ENCODE data around the gene EVA1B. TPM values are rescaled to one million over a fixed set of nuclear protein-coding genes. Genes with fewer than 3 reads are reported as not detected.

Gene EVA1B
- total RNA-seq, 1 donor from 2014 or later: 67.7 TPM

GRCh38 chr1:36320767-36321118 lies 2.7 kb downstream of the EVA1B start:
- no peak for DNase-seq (ENCODE audit: low spot score)

DNA sequence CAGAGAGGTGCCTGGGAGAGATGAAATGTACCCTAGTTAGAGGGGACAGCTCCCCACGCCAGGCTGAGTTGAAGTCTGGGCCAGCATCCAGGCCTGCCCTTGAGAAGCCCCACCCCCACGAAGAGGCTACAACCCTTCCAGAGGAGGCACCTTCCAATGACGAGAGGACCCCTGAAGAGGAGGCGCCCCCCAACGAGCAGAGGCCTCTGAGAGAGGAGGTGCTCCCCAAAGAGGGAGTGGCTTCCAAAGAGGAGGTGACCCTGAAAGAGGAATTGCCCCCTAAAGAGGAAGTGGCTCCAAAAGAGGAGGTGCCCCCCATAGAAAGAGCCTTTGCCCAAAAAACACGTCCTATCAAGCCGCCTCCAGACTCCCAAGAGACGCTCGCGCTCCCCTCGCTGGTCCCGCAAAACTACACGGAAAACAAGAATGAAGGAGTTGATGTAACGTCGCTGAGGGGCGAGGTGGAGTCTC lies 3.1 kb downstream of the EVA1B start:
- peak; percentile 44 for DNase-seq (ENCODE audit: low spot score)

- no peak for DNase-seq (ENCODE audit: low spot score)
Observed at GRCh38 chr1:36309397-36309796, 14.0 kb downstream of the EVA1B start.

DNA sequence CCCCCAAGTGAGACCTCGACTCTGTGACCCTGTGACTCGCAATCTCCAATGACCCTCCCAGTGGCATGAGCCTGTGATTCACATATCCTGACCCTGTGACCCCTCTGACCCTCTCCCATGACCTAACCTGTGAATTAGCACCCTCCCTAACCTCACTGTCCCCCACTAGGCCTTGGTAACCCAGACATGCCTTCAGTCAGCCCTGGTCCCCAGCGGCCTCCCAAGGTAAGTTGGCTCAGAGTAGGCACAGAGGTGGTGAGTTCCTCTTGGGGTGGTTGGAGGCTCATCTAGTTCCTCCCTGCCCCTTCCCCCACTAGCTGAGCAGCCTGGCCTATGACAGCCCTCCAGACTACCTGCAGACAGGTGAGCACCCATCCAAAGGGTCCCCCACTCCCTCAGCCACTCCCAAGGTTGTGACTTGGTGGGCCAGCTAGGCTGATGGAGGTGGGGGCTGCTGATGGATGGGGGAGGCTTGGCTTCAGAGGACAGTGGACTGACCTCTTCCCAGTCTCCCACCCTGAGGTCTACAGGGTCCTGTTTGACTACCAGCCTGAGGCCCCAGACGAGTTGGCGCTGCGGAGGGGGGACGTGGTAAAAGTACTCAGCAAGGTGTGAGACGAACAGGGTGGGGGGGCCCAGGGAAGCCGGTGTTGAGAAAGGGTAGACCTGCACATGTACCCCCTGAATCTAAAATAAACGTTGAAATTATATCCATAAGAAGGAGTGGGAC lies 15.7 kb downstream of the EVA1B start:
- no peak for DNase-seq (ENCODE audit: low spot score)

- peak; percentile 97 for DNase-seq (ENCODE audit: low spot score)
Observed at GRCh38 chr1:36306902-36307456, 16.5 kb downstream of the EVA1B start.

- DNase-seq (ENCODE audit: low spot score): peak; percentile 57
Observed at GRCh38 chr1:36306210-36306901, 17.1 kb downstream of the EVA1B start, which contains the start of gene SH3D21. SH3D21 (plus strand) TSS chr1:36306368; CDS start chr1:36306421, 53 bp downstream.

DNA sequence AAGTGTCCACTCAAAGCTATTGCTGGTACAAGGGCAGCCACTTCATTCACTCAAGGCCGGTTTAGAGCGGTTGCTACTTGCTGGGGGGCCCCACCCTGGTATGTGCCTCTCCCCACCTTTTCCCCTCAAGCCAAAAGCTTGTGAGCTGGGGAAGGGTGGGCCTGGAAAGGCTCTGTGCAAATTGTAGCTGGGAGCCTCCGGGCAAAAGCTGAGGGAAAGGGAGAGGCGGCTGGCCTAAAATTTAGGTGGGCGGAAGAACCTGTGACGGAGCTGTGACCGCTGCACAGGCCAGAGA lies 17.6 kb downstream of the EVA1B start:
- peak; percentile 69 for DNase-seq (ENCODE audit: low spot score)

DNA sequence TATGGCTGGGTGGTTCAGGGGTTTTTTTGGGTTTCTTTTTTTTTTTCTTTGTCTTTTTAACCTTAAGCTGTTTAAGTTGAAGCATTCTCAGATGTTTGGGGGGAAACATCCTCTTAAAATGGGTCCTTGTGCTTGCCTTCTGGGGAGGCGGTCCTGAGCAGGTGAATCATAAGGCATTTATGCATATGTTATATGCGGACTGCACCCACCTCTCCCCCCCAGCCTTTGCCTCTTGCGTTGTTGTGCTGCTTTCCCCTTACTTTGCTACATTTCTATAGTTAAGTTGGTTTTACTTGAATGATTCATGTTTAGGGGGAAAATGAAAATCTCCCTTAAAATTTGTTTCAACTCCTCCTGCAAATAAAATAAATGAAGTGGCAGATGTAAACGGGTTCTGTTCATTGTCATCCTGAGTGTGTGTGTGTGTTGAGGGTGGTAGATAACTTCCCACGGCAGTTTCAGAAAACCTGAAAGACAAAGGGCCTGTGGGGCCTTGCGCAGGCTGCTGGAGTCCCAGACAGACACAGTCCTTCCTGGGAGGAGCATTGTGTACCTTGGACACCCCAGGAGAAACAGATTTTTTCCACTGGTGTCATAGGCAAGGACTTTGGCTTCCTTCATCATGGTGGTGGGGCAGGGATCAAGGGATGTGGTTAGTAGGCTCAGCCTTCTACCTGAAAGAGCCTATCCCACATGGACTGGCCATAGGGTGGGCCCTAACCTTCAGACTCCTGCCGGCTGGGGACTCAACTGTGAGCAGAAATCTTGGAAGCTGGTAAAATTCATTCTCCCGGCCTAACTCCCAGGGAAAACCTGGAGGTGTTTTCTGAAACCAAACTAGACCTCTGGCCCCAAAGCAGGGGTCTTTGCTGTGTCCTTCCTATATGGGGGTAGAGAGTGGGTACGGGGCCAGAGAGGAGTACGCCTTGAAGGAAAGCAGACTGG lies 18.2 kb downstream of the EVA1B start:
- DNase-seq (ENCODE audit: low spot score): peak; percentile 56

GRCh38 chr1:36304521-36304920 lies 18.9 kb downstream of the EVA1B start:
- DNase-seq (ENCODE audit: low spot score): no peak

DNA sequence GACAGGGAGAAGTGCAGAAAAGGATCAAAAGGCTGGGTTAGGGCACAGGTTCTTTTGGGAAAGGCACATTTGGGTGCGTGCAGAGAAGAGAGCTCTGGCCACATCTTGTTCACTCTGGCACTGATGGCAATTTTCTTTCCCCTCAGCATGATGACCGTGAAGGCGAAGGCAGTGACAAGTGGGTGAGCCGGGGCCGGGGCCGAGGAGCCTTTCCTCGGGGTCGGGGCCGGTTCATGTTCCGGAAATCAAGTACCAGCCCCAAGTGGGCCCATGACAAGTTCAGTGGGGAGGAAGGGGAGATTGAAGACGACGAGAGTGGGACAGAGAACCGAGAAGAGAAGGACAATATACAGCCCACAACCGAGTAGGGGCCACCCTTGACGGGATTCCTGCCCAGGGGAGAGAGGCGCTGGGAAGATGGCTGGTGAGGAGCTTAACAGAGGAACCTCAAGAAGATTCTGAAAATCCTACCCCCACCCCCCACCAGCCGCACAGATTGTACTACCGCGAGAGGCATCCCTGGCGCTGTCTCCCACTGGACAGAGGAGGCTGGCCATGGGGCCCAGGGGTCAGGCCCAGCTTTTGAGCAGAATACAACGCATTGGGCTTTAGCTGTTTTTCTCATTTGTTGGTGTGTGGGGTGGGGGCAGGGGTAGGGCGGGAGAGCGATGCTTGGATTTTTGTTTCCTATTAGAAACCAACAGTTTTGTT lies 19.6 kb downstream of the EVA1B start:
- no peak for DNase-seq (ENCODE audit: low spot score)

- DNase-seq (ENCODE audit: low spot score): no peak
Observed at GRCh38 chr1:36303244-36303643, 20.2 kb downstream of the EVA1B start.

GRCh38 chr1:36301220-36301619 lies 22.2 kb downstream of the EVA1B start:
- no peak for DNase-seq (ENCODE audit: low spot score)

- DNase-seq (ENCODE audit: low spot score): no peak
Observed at GRCh38 chr1:36300526-36300925, 22.9 kb downstream of the EVA1B start.

GRCh38 chr1:36298640-36299039 lies 24.8 kb downstream of the EVA1B start:
- no peak for DNase-seq (ENCODE audit: low spot score)

GRCh38 chr1:36297062-36297461 lies 26.4 kb downstream of the EVA1B start:
- DNase-seq (ENCODE audit: low spot score): no peak

DNA sequence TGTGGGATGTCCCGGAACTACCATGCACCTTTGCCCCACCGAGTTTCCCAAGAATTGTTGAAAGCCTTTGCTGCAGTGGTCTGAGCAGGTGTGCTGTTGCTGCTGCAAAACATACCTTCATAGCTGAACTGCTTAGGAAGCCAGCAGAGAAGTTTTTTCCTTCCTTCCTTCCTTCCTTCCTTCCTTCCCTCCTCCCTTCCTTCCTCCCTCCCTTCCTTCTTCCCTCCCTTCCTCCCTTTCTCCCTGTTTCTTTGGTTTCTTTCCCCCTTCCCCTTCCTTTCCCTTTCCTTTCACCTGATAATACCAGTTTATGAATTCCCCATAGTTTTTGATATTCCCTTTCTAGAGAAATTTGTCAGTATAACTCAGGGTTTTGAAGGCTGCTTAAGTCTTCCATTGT lies 28.1 kb downstream of the EVA1B start:
- no peak for DNase-seq (ENCODE audit: low spot score)

DNA sequence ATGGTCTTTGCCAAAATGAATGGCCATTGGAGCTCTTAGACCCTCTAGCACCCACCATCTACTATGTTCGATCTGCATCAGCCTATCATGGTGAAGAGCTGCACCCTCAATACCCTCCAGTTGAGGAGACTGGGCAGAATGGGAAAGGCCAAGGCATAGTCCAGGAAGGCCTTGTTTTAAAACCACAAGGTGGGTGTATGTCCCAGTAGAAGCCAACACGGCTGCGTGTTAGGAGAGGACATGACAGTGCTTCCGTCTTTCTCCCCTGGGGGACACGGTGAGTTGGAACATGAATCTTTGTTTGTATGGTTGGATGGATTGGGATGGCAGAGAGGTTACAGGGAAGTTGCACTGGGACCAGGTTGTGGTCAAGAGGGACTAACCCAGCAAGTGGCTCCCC lies 35.9 kb downstream of the EVA1B start:
- DNase-seq (ENCODE audit: low spot score): no peak

DNA sequence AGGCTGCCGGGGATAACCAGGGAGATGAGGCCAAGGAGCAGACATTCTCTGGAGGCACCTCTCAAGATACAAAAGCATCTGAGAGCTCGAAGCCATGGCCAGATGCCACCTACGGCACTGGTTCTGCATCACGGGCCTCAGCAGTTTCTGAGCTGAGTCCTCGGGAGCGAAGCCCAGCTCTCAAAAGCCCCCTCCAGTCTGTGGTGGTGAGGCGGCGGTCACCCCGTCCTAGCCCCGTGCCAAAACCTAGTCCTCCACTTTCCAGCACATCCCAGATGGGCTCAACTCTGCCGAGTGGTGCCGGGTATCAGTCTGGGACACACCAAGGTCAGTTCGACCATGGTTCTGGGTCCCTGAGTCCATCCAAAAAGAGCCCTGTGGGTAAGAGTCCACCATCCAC lies 36.6 kb downstream of the EVA1B start:
- DNase-seq (ENCODE audit: low spot score): no peak

DNA sequence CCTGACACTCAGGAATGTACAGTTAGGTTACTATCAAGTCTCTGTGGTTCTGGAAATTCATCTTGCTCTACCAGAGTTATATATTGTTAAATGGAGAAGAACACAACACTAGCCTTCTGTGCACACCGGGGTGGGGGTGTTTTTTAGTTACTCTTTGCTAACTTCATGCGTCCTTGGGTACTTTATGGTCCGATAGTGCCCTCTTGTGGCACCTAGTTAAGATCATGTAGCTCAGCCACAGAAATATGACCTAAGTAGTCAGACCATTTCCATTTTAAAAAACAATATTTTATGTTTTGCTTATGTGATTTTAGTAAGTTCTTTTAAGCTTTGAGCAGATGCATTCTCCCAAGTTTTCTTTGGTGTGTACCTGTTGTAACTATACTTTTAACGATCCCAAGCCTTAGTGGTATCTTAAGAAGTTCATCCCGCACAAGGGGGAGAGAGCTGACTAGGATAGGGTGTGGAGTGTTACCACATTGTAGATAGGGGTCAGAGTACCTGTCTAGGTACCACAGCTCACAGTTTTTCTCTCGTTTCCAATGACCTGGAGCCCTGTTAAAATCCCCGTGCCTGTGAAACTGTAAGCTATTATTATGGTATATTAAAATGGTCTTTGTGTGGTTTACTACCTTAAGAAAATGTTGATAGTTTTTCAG lies 37.9 kb downstream of the EVA1B start:
- peak; percentile 83 for DNase-seq (ENCODE audit: low spot score)

- no peak for DNase-seq (ENCODE audit: low spot score)
Observed at GRCh38 chr1:36284517-36284916, 38.9 kb downstream of the EVA1B start.

- no peak for DNase-seq (ENCODE audit: low spot score)
Observed at GRCh38 chr1:36284061-36284460, 39.4 kb downstream of the EVA1B start.
